NOMO-1 treated with DMSO at 0.1 percent for 48 hours (cell line): ENCODE data around the gene C5orf63.
"Not testable (repeated sequence)": the region's sequence is repeated elsewhere in the genome, so short reads cannot be mapped to it uniquely, and the experiment has no call there.

Experiments used
- DNase-seq: peaks from one replicate; lab custom pipeline; 2025; ENCODE audit not compliant: unreplicated experiment; lab: John Stamatoyannopoulos, UW

The C5orf63 gene

DNA sequence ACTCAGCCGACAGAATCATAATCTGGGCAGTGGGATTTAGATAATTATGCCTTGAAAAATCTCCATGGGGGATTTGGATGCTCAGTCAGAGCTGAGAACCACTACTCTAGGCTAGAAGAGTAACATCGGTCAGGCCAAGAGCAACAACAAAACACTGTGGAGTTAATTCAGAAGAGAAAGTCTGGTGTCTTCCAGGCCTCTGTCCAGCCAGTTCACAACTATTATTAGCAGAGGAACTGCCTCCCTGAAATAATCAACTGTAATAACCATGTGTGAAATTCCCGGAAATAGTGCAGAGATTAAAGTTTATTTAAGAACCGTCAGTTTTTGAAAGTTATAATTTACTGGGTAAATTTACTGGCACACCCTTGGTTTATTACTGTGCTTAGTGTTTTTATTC, 34.8 kb downstream of the C5orf63 start:
- DNase-seq = no peak

DNA sequence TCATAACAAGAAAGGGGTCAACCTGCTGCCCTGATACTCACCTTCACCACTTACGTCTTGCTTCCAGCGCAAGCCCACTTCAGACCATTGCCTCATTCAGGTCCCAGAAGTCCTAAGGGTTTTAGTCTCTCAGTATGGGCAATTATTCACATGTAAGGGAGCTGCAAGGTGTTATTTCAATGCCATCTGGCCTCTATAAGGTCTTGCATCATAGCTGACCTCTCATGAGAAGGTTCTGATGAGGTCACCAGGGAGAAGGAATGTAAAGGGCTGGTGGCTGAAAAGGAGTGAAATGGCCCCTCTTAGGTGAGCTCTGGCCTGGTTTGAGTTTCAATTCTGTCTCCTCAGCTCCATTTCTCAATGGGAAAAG, 41.5 kb downstream of the C5orf63 start:
- peak; percentile 2 for DNase-seq

DNA sequence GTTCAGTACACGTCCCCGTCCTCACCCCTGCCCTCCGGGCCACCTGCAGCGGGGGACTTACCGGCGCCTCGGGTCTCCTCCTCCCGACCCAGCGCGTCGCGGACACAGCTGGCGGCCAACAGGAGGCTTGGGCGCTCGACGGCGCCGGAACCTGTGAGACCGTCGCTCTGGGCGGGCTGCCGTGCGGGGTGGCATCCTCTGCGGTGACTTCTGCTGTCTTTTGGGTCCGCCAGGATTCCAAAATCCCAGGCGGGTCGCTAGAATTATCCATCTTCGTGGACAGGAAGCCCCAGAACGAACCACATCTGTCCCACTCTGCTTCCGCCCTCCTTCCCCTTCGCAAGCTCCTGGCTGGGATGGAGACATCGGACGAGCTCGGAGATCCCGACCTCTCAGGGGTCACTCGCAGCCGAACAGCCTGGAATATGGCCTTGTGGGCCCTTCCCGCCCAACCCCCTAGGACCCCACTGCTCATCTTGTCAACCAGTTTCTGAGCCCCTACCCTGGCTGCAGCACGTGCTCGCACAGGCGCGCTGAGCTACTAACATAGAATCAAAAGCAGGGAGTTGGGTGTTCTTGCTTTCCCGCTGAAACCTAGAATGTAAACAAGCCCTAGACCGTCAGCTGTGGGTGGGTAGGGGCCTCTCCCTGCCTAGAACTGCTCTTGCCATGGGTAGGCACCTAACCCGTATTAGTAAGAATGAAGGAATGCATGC, 42.0 kb downstream of the C5orf63 start:
- DNase-seq = peak; percentile 44

DNA sequence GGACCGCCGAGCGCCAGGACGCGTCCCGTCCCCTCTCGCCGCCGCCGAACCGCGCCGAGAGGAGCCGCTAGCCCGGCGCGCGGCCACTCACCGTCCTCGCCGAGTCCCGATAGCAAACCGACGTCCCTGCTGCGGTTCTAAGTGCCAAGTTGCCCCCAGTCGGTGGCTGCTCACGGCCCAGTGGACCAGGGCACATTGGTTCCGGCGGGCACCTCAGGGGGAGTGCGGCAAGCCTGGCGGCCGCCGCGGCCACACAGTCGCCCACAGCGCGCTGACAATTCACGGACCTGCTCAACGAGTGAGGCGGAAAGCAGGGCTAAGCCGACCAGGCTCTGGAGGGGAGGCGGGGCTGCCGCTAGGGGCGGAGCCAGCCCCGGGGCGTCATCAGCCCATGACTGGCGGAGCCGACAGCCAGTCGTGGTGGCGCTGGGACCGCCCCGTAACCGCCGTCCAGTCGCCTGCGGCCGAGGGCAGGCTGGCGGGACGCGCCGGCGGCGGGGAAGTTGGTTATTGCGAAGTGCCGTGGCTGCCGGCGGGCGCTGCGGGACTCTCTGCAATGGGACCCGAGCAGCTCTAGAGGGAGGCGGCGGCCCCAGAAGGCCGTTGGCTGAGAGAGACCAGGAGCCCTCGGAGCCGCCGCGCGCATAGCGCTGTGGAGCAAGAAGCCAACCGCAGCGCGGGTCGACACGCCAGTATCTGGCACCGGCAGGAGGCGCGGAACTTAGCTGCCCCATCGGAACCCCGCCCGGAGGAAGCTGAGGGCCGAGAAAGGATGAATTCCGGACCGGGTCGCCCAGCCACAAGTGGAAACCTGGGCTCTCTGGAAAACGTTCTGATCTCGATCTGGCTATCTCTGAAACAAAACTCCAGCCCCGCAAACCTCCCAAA, 42.8 kb downstream of the C5orf63 start, which contains the start of gene MARCHF3:
Gene MARCHF3, minus strand, starts transcription at position 300 of the 888 bp plus-strand sequence. CDS start 112,387 bp downstream, outside the sequence.
- peak; percentile 97 for DNase-seq

DNA sequence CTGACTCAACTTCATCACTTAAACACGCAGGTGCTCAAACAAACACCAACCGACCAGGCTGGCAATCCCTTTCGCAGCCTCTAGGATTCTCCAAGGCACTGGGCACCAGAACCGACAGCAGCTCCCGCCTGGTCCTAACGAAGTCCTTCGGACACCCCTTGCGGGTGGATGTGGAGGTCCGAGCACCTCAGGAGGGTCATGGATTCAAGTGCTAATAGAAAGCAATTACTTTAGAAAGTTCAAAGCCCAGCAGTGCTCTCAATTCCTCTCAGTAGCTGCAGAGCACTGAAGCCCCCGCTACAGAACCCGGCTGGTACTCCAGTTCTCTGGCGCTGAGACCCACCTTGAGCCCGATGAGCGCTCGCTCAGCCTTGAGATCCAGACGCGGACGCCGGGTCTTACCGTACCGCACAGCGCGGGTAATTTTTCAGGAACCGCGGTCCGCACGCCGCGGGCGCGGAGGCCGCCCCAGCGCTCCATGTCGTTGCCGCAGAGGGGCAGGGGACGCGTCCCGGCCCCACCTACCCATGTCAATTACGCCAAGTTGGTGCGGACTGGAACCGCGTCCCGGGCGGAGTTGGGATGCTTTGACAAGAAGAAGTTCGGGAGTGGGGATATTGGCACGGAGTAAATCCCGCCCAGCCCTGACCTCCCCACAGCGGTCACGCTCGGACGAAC, 43.6 kb downstream of the C5orf63 start:
- DNase-seq = peak; percentile 36

DNA sequence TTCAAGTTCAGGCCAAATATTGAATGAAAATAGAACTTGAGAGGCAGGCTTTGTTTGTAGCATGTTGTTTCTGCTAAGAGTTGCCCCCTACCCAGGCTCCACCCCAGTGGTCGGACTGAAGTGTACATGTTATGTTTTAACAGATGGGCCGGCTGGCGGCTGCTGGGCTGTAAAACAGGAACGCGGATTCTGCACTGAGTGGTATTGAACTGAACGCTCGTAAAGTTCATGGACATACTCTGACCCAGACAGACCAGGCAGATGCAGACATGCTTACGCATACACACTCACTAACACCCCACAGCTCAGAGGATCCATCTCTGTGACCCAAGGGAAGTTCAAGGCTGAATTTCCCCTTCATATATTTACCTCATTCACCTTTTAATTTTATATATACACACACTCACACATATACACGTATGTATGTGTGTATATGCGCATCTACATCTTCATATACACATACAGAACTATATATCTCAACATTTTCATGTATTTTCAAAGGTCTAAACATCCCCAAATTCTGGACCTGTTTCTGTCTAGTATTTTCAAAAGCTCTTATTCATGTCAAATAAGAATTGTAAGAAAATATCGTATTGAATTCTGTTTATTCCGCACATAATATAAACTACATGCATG, 44.4 kb downstream of the C5orf63 start:
- DNase-seq = peak; percentile 65

DNA sequence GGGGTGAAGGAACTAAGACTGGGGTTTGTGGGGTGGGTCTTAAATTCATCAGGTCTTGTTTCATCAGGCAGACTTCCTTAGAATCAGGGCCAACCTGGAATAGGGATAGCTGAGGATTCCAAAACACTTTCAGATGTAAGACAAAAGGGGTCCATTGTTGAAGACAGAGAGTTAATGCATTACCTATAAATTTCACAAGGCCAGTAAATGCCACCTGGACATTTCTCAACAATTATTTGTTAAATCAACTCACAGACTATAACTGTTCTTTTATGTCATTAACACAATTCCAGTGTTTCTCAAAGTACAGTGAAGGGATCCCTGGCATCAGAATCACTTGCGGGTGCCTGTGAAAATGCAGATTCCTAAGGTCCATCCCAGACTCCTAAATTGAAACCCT, 45.8 kb downstream of the C5orf63 start:
- no peak for DNase-seq

DNA sequence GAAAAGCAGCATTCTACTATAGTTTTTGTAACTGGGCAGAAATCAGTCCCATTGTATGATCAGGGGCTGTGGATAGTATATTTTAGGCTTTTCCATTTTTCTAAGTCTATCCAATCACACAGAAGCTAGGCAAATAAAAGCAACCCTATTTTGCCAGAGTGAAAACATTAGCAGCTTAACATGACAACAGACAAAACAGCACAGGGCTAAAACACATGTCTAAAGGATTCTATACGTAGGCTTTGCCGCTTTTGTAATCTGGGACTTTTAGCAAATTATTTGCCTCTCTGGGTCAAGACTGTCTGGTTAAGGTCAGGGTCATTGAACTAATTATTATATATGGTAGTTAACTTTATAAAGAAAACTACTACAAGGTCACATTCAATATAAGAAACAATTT, 47.1 kb downstream of the C5orf63 start:
- DNase-seq = no peak

DNA sequence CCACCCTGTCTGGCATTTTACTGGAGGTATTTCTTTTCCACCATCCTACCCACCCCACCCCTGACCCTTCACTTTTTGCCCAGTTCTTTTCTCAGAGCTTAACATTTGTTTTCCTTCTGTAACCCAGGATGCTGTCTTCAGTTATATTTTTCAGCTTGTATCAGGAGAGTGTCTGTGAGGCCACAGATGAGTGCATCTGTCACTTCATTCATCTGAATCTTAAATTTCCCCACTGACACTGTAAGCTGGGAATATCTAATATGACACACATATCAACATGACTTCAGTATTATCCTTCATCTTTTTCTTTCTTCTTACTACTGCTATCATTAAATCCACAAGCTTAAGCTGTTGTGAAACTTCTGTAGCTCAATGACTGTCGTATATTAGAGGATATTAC, 47.8 kb downstream of the C5orf63 start:
- DNase-seq = no peak

DNA sequence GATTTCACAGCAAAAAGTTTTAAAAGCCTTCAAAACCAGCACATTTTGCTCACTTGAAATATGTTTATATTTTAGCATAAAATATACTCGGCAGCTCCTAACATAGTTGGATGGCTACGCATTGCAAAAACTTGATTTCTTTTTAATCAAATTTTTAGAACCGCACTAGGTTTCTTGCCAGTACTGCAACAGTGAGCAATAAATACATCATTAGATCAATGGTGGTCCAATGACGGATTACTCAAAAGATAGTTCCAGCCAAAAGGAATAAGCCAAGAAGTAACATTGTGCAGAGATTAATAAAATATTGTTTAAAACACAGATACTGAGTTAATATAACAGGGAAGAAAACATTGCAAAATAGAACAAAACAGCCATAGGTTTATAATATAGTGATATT, 48.5 kb downstream of the C5orf63 start:
- DNase-seq = no peak

DNA sequence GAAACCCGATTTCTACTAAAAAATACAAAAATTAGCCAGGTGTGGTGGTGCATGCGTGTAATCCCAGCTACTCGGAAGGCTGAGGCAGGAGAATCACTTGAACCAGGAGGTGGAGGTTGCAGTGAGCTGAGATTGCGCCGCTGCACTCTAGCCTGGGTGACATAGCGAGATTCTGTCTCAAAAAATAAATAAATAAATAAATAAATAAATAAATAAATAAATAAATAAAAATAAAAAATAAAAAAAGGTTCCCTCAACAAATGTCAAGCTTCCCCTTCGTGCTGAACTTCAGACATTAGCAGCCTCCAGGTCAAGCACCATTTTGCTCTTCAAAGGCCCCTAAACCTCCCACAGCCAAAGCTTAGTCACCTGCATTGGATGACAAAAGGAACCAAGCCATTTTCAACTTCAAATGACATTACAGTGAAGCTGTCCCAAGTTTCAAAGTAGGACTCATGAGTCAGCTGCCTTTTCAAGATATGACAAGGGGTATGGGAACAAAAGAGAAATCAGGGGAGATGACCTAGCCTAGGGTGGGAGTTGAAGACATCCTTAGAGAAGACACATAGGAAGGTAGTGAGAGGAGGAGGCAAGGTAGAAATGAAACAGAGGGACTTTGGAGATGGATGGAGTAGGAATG, 49.6 kb downstream of the C5orf63 start:
- DNase-seq = not testable (repeated sequence)

DNA sequence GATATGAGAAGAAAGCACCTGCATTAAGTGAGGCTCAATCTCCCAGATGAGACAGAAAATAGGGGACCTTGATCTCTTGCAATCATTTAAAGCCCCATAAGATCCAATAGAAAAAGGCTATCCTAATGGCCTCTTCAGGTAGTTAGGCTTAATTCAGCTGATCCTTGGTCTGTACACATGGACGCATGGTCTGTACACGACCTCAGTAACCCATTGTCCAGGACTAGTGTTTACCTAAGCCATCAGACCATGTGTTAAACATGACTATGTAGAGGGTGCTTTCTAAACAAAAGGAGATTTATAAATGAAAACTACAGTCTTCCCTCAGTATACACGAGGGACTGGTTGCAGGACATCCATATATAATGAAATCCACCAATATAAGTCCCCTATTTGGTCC, 50.5 kb downstream of the C5orf63 start:
- DNase-seq = no peak

DNA sequence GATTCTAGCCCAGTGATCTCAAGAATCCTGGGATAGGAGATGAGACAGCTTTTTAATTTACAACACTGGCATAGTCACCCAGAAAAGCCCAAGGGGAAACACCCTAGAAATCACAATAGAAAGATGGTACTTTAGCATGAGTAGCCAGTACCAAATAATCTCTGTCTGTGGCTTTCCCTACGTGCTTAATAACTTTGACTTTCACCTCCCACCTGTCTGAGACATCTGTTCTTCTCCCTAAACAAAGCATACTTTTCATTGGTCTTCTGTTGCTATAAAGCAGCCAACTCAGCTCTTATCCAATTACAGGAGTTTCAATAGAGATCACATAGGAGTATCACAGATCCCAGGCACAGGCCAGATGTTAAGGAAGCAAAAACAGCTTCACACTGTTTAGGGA, 53.4 kb downstream of the C5orf63 start:
- no peak for DNase-seq

DNA sequence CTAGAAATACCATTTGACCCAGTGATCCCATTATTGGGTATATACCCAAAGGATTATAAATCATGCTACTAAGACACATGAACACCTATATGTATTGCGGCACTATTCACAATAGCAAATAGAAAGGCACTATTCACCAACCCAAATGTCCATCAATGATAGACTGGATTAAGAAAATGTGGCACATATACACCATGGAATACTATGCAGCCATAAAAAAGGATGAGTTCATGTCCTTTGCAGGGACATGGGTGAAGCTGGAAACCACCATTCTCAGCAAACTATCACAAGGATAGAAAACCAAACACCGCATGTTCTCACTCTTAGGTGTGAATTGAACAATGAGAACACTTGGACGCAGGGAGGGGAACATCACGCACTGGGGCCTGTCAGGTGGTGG, 56.6 kb downstream of the C5orf63 start:
- DNase-seq = not testable (repeated sequence)

DNA sequence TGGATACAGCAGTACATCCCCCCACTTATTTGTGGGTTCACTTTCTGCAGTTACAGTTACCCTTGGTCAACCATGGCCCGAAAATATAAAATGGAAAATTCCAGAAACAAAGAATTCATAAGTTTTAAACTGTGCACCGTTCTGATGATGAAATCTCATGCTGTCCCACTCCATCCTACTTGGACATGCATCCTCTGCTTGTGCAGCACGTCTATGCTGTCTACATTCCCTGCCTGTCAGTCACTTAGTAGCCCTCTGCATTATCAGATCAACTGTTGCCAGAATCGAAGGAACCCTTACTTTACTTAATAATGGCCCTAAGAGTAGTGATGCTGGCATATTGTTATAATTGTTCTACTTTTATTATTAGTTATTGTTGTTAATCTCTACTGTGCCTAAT, 57.6 kb downstream of the C5orf63 start:
- no peak for DNase-seq

DNA sequence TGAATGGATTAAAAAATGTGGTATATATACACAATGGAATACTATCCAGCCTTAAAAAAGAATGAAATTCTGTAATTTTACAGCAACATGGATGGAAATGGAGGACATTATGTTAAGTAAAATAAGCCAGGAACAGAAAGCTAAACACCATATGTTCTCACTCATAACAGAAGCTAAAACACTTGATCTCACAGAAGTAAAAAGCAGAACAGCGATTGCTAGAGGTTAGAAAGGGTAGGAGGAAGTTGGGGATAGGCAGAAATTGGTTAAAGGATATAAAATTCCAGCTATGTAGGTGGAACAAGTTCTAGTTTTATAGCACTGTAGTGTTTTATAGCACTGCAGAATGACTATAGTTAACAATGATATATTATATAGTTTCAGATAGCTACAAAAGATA, 58.7 kb downstream of the C5orf63 start:
- DNase-seq = peak; percentile 75

DNA sequence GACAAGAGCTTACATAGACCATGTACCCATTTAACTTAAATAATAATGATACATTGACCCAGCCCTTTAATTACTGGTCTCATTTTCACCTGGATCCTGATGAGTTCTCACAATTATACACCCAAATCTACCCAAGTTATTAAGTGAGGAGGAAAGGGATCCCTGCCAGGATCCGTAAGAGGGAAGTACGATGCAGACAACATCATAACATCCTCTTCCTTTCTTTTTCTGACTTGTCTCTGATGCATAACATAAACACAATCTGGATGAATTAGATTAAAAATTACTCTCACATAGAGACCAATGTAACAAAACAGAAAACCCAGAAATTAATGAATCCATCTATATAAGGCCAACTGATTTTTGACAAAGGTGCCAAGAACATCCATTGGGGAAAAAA, 59.9 kb downstream of the C5orf63 start:
- DNase-seq = no peak

DNA sequence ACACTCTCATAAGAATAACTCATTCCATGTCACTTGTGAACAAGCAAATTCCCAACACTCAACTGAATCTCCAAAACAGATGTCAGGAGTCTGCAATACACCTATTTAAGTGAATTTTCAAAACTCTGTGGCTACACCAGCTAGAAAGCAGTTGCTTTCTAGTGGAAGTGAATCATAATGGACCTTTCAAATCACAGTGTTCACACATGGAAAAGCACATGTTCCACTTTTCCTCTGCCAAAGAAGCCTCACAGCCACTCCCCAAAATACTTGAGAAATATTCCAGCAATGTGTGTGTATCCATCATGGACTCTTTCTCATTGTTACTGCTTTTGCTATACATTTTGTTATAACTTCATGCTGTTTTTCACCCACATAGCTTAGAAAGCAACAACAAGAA, 60.4 kb downstream of the C5orf63 start:
- no peak for DNase-seq

DNA sequence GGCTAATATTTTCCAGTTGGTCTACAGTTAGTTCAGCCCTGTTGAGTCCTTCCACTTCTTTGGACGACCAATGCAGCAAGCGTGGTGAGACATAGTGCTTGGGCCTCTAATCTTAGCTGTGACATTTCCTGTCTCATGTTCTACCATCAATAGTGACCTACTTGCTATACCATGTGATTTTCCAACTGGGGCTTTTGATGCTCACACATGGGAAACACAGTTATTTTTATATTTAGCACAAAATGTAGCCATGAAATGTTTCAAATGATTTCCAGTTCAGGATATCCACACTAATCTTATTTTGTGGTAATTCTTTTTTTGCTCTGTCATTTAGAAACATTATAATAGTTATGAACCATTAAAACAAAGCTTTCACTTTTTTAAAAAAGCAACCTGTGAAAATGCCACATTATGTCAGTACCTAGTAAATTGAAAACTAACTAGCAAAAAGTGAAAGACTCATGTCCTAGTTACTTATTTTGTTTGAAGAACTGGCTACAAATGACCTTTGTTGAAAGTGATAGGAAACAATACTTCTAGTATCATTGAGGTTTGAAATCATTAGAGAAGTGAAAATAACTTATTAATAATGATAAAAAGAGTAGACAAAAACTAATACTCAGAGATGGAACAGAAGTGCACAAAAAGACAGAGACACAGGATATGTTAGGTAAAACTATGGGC, 61.2 kb downstream of the C5orf63 start:
- DNase-seq = no peak

DNA sequence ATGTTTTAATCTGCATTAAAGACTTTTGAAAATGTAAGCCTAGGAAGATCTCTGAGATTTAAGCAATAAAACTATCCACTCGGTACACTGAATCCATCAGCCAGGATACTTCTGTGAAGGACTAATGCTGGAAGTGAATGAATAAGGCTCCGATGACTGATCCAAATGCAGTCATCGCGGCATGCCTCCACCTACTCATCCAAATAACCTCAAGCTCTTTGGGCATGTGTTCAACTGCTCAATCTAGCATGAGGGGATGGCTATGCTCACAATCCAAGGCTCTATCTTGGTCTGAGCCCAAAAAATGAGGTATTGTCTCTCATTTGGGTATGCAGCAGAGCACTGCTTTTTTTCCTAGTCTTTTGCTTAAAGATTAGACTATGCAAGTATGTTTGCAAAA, 62.1 kb downstream of the C5orf63 start:
- no peak for DNase-seq
